Peyer's patch (tissue), 4 donors: Measurements from ENCODE around the gene MDFI. TPM values are rescaled to one million over a fixed set of nuclear protein-coding genes. Genes with fewer than 3 reads are reported as not detected.

ENCODE experiments used
- DNase-seq, 3 donors: peaks; one replicate each; pipeline ENCODE4 v3.0.0-alpha.2; 2017 to 2019
- H3K27ac ChIP-seq, 4 donors: fragments of 200-600 bp; sonication (generic); one replicate each; pipeline ENCODE4 v1.5.1; 2016 to 2019
- H3K27me3 ChIP-seq, 2 donors: fragments of 200-600 bp; sonication (generic); one replicate each; pipeline ENCODE4 v1.5.1; 2019
- H3K36me3 ChIP-seq, 3 donors: fragments of 200-600 bp; sonication (generic); one replicate each; pipeline ENCODE4 v1.5.1; 2016 to 2019
- H3K4me1 ChIP-seq, 4 donors: fragments of 200-600 bp; sonication (generic); one replicate each; pipeline ENCODE4 v1.5.1; 2016 to 2019
- H3K4me3 ChIP-seq, 4 donors: fragments of 200-600 bp; sonication (generic); 1 replicate in 3 of 4; 2 replicates in 1 of 4; pipeline ENCODE4 v1.5.1; 2016 to 2019; ENCODE audit warnings: mild to moderate bottlenecking in 1 of 4
- H3K9me3 ChIP-seq, 4 donors: fragments of 200-600 bp; sonication (generic); one replicate each; pipeline ENCODE4 v1.5.1; 2016 to 2019; ENCODE audit warnings: mild to moderate bottlenecking in 1 of 4
- CTCF ChIP-seq, 6 experiments: fragments of 450-650 bp in 4 of 6; fragments of 200-600 bp in 2 of 6; sonication (generic) in 1 of 6; IDR thresholded peaks; one replicate each; pipeline ENCODE4 v1.5.1; 2017 to 2019; ENCODE audit warnings: antibody characterized with exemption in 6 of 6, mild to moderate bottlenecking in 3 of 6, moderate library complexity in 1 of 6
- POLR2A ChIP-seq, 2 donors: fragments of 450-650 bp; IDR thresholded peaks; one replicate each; pipeline ENCODE4 v1.5.1; 2017; ENCODE audit warnings: antibody characterized with exemption in 2 of 2, mild to moderate bottlenecking in 2 of 2, moderate library complexity in 2 of 2
- total RNA-seq, 4 donors: library from RNA; depleted of rRNA; stranded (reverse); fragments of >200 nt; gene quantifications; one replicate each; pipeline ENCODE4 v1.1.0, GENCODE V29; 2016

MDFI gene
- total RNA-seq, 4 donors from 2014 or later = 0.94 to 2.6 (median 2.4) TPM; not detected in 1

GRCh38 chr6:41599015-41599851 lies 39.0 kb upstream of the MDFI start:
- peaks cover 0 to 8% (median 2%) of the 10 kb centered on the region in 4 donors for H3K4me1 ChIP-seq
- H3K36me3 ChIP-seq = peaks cover 0 to 54% (median 0%) of the 10 kb centered on the region in 3 donors
- H3K27me3 ChIP-seq = no peaks in the 10 kb centered on the region
- no peaks in the 10 kb centered on the region for H3K9me3 ChIP-seq
- H3K4me3 ChIP-seq = no peak overlapping the region
- H3K27ac ChIP-seq = no peak overlapping the region
- no peak for DNase-seq
- no peak for TF ChIP-seq POLR2A (IDR thresholded peaks at IDR 0.05)
- TF ChIP-seq CTCF (IDR thresholded peaks at IDR 0.05) = no peak

- Histone ChIP-seq H3K4me3 (no peak overlapping the region), H3K36me3 (peaks cover 0 to 46% (median 0%) of the 10 kb centered on the region in 3 donors), H3K9me3 (no peaks in the 10 kb centered on the region), H3K27ac (no peak overlapping the region), H3K4me1 (peaks cover 0 to 8% (median 2%) of the 10 kb centered on the region in 4 donors), H3K27me3 (no peaks in the 10 kb centered on the region)
- TF ChIP-seq CTCF (IDR thresholded peaks at IDR 0.05) = no peak
- no peak for TF ChIP-seq POLR2A (IDR thresholded peaks at IDR 0.05)
- no peak for DNase-seq
Measured at GRCh38 chr6:41599852-41600445, 38.3 kb upstream of the MDFI start.

- H3K4me3 ChIP-seq = no peak overlapping the region
- peaks cover 0 to 8% (median 2%) of the 10 kb centered on the region in 4 donors for H3K4me1 ChIP-seq
- no peaks in the 10 kb centered on the region for H3K27me3 ChIP-seq
- no peak for DNase-seq
- no peak for TF ChIP-seq CTCF (IDR thresholded peaks at IDR 0.05)
- TF ChIP-seq POLR2A (IDR thresholded peaks at IDR 0.05) = no peak
- H3K9me3 ChIP-seq = no peaks in the 10 kb centered on the region
- H3K36me3 ChIP-seq = peaks cover 0 to 40% (median 0%) of the 10 kb centered on the region in 3 donors
- H3K27ac ChIP-seq = no peak overlapping the region
Measured at GRCh38 chr6:41600499-41601247, 37.6 kb upstream of the MDFI start.

- Histone ChIP-seq H3K9me3 (no peaks in the 10 kb centered on the region), H3K36me3 (peaks cover 0 to 36% (median 0%) of the 10 kb centered on the region in 3 donors), H3K27me3 (no peaks in the 10 kb centered on the region), H3K27ac (no peak overlapping the region), H3K4me1 (peaks cover 0 to 8% (median 2%) of the 10 kb centered on the region in 4 donors), H3K4me3 (no peak overlapping the region)
- TF ChIP-seq CTCF (IDR thresholded peaks at IDR 0.05) (no peak), POLR2A (IDR thresholded peaks at IDR 0.05) (no peak)
- DNase-seq = no peak
Measured at GRCh38 chr6:41601248-41601549, 37.1 kb upstream of the MDFI start.

GRCh38 chr6:41602422-41602743 lies 35.9 kb upstream of the MDFI start:
- no peaks in the 10 kb centered on the region for H3K9me3 ChIP-seq
- H3K27ac ChIP-seq = no peak overlapping the region
- peaks cover 0 to 8% (median 2%) of the 10 kb centered on the region in 4 donors for H3K4me1 ChIP-seq
- H3K4me3 ChIP-seq = no peak overlapping the region
- peaks cover 0 to 25% (median 0%) of the 10 kb centered on the region in 3 donors for H3K36me3 ChIP-seq
- TF ChIP-seq POLR2A (IDR thresholded peaks at IDR 0.05) (no peak), CTCF (IDR thresholded peaks at IDR 0.05) (no peak)
- no peaks in the 10 kb centered on the region for H3K27me3 ChIP-seq
- DNase-seq = no peak
